HG02970 (cell line): Measurements from ENCODE around the gene ZNF236.
"Not testable (repeated sequence)": the region's sequence is repeated elsewhere in the genome, so short reads cannot be mapped to it uniquely, and the experiment has no call there.

Experiments
- ATAC-seq: cut with Tn5 transposase; IDR thresholded peaks from one replicate; pipeline ENCODE4 v1.9.1; 2021; ENCODE audit warnings: mild to moderate bottlenecking, moderate library complexity, moderate number of reproducible peaks; ENCODE audit not compliant: unreplicated experiment, low FRiP score

The ZNF236 gene

DNA sequence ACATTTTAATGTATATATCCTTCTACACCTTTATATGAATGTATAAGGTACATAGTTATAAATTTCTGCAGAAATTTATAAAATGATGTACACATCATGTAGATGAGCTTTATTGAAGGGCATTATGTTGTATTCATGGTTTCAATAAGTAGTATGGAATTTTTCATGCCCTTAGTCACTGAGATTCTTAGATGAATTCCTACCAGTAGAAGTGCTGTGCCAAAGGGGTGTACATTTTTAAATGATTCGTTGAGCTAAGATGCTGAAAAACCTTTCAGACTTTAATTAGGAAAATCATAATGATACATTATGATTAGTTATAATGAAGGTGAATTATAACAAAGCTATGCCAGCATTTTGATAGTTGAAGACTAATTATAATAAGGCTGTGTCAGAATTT lies 115.2 kb downstream of the ZNF236 start:
- no peak for ATAC-seq

GRCh38 chr18:76938619-76939018 lies 116.3 kb downstream of the ZNF236 start:
- ATAC-seq: no peak

DNA sequence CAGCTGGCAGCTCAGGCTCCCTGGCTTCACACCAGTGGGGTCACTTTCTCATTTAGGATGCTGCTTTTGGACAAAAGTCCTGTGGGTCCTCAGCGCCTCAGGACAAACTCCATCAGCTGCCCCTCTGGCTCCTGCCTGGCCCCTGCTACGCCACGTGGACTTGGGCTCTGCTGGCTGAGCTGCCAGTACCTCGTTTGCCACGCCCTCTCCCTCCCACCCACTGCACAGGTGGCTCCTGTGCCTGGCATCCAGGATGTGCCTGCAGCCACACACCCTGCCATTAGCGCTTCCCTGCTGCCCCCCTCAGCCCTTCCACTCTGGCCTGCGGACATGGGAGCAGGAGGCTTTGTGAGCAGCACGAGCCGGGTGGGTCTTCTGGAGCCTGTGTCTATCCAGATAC lies 118.9 kb downstream of the ZNF236 start:
- ATAC-seq: no peak

GRCh38 chr18:76943542-76944339 lies 121.4 kb downstream of the ZNF236 start:
- ATAC-seq: no peak

DNA sequence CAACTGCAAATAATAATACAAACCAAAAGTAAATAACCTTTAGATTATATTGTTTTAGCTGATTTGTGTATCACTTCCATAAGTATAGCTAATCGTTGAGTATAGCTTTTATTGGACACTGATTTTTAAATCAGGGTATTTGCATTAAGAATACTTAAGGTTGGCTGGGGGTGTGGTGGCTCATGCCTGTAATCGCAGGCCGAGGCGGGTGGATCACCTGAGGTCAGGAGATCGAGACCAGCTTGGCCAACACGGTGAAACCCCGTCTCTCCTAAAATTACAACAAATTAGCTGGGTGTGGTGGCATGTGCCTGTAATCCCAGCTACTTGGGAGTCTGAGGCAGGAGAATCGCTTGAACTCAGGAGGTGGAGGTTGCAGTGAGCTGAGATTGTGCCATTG lies 122.0 kb downstream of the ZNF236 start:
- ATAC-seq: not testable (repeated sequence)

DNA sequence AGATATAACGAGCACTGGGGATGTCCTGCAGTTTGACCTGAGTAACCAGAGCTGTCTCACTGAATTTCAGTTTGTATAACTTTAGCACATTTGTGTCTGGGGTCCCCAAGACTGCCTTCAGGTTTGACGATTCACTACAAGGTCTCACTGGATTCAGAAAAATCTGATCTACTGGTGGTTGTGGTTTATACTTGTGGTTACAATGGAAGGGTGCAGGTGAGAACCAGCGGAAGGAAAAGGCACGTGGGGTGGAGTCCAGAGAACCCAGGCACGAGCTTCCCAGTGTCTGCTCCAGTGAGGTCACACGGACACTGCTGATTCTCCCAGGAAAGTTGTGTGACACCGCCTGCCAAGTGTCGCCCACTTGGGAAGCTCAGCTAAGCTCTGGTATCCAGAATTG lies 126.0 kb downstream of the ZNF236 start:
- no peak for ATAC-seq

GRCh38 chr18:76951456-76952247 lies 129.3 kb downstream of the ZNF236 start:
- no peak for ATAC-seq

DNA sequence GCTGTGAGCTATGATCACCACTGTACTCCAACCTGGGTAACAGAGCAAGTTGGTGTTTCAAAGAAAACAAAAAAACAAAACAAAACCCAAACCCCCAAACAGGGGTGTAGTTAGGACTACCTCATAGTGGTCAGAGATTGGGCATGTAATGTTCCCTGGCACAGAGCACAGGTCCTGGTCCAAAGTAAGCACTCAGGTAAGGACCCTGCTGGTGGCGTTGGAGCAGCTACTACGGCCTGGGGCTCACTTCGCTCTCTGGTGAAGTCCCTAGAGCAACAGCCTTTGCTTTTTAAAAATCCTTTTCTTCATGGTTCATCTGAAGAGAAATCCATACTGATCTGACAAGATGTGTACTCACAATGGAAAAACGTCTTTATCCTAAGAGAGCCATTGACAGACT lies 130.4 kb downstream of the ZNF236 start:
- no peak for ATAC-seq

DNA sequence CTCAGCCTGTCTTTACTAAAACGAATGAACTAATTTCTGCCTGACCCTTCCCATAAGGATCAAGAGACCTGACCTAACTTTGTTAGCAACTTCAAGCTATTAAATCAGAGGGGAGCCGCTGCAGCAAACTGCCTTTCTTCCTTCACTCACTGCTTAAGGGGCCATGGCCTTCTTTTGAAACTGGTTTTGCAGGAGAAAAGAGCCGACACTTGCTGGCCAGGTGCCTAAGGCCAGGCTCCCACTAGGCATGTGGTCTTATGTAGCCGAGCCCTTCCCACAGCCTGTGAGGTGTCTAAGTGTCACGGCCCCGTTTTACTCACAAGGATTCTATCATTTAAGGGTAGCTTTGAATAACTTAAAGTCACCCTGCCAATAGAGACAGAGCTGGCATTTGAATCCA lies 130.8 kb downstream of the ZNF236 start:
- ATAC-seq: no peak

DNA sequence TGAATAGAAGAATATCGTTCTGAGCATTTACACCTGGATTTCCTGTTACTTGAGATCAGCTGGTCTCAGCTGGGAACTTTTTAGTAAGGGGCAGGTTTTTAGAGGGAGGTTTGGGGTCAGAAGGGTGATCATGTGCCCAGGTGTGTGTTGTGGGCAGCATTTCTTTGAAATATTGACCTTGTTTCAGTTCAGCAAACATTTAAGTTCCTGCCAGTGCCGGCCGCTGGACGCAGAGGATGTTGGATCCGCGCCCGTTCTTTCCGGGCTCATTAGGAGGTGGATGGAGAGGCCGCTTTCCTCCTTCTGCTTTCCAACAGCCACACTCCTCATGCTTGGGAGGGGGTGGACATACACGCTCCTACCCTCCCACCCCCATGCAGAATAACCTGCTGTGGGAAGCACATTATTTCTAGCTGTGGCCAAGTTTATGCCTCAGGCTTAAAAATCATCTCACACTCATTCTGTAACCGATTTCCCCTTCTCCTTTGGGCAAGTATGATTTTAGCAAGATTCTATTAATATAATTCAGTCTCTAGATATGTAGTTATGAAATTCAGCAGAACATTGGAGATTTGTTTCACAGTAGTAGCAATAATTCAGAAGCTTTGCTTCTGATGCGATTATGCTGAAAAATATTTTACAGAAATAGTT lies 131.4 kb downstream of the ZNF236 start:
- ATAC-seq: no peak

DNA sequence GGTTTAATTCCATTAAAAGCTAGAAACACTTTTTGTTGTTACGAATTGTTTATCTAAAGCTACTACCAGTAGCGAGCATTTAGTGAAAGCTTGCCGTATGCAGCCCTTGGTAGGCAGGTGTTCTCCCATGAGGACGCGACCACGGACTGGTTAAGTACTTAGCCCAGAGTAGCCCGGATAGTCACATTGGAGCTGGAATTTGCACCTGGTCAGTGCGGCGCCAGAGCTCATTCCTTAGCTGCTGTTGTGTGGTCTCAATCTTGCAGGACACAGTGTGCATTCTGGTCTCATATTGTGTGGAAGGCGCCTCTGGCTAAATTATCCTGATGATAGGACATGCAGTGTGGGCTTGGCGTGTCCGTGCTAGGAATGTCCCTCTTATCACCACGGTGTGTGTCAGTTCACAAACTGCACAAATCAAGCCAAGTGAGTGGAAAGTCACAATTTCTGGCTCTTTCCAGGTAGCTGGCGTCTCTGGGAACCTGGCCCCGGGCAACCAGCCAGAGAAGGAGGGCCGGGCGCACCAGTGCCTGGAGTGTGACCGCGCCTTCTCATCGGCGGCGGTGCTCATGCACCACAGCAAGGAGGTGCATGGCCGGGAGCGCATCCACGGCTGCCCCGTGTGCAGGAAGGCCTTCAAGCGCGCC lies 133.3 kb downstream of the ZNF236 start:
- no peak for ATAC-seq

DNA sequence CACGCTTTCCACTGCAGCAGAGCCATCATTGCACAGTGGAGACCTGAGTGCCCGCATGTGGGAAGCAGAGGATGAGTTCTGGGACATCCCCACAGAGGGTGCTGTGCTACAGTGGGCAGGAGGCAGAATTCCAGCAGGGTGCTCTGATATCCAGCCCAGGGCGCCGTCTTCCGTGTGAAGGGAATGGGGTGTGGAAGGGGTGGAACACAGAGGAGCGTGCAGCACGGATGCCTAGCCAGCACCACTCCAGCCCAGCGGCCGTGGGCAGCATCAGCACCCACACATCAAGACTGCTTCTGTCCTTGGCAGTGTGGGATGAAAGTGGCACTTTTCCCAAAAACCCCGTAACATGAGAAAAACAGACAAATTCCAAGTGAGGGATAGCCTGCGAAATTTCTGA lies 134.3 kb downstream of the ZNF236 start:
- no peak for ATAC-seq

- ATAC-seq: no peak
These were observed 135.3 kb downstream of the ZNF236 start for GRCh38 chr18:76957384-76958355.

DNA sequence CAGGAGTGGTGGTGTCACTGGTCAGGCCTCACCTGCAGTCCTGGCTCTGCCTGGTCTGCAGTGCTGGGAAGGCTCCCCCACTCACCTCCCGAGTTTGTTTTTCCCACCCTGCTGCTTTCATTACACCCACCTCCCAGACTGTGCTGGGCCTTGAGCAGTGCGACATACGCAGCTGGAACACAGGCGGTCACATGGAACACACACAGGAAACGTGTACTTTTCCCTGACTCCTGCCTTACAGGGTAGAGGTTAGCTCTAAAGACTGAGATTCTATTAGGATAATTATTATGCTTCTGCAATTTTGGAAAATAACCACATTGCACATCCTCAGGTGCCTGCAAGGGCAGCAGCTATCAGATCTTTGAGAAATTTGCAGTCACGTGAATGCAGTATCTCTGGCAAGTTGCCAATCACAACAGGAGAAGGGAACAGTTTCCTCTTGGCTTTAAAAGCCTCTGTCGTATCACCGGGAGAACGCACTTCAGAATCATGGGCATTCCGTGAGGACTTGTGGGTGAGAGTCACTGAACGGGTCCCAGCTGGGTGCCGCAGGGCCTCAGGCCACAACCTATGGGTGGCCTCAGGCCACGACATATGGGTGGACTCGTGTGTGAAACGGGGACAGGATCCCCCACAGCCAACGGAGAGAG lies 136.5 kb downstream of the ZNF236 start:
- no peak for ATAC-seq

- ATAC-seq: no peak
These were observed 137.2 kb downstream of the ZNF236 start for GRCh38 chr18:76959605-76960004.

GRCh38 chr18:76960528-76961035 lies 138.2 kb downstream of the ZNF236 start:
- no peak for ATAC-seq

- ATAC-seq: no peak
These were observed 140.5 kb downstream of the ZNF236 start for GRCh38 chr18:76962851-76963250.

- no peak for ATAC-seq
These were observed 141.6 kb downstream of the ZNF236 start for GRCh38 chr18:76963936-76964335.

DNA sequence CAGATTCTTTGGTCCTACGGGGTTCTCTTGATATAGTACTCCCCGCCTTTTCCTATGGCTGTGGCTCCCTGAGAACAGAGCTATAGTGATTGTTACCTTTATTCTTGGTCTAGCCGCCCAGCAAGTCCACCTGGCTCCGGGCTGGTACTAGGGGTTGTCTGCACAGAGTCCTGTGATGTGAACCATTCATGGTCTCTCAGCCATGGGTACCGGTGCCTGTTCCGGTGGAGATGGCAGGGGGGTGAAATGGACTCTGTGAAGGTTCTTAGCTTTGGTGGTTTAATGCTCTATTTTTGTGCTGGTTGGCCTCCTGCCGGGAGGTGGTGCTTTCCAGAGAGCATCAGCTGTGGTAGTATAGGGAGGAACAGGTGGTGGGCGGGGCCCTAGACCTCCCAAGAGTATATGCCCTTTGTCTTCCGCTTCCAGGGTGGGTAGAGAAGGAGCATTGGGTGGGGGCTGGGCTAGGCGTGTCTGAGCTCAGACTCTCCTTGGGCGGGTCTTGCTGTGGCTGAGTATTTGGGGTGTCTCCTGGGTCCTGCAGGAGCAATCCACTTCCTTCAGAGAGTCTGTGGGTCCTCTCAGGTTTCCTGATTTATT lies 143.3 kb downstream of the ZNF236 start:
- not testable (repeated sequence) for ATAC-seq
